ENCODE results near the gene CTNNBIP1. TPM values are rescaled to one million over a fixed set of nuclear protein-coding genes. Genes with fewer than 3 reads are reported as not detected.

Gene CTNNBIP1
- total RNA-seq, 1 experiment from 2014 or later = 31.3 TPM

DNA sequence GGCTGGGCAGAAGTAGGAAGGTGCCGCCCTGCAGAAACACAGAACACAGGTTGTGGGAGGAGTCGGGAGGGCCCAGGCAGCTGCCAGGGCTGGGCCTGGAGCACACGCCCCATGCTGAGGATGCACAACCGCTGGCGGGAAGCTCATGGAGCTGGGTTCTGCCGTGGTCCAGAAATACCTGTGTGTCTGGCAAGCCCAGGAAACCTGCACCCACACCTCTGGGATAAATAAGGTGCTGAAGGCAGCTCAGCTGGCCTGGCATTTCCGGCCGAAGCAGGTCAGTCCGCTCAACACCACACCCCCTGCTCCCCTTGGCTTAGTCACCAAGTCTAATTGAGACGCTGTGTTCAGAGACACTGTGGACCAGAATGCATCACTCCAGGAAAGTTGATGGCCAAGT is 32.1 kb downstream of the CTNNBIP1 start:
- Histone ChIP-seq H3K27me3 (ENCODE audit: insufficient read depth, low read length) (no peaks in the 10 kb centered on the region), H2AFZ (ENCODE audit: low read depth, low read length, poor library complexity, severe bottlenecking) (no peak overlapping the region), H3K4me1 (ENCODE audit: control insufficient read depth in 1 of 2, insufficient read depth in 2 of 2, low read length in 2 of 2) (peaks cover 20 to 38% of the 10 kb centered on the region in 2 experiments), H3K9me3 (ENCODE audit: control insufficient read depth in 1 of 2, insufficient read depth in 1 of 2, low read depth in 1 of 2, low read length in 2 of 2) (no peaks in the 10 kb centered on the region), H3K4me3 (replicated peaks in 1 of 2; ENCODE audit: low read depth in 1 of 2, low read length in 2 of 2) (peak overlapping the region; percentile 22 to 36), H3K79me2 (ENCODE audit: insufficient read depth, low read length) (no peaks in the 10 kb centered on the region), H3K27ac (ENCODE audit: low read depth, low read length) (peak overlapping the region; percentile 27), H3K9me2 (ENCODE audit: insufficient read depth) (no peaks in the 10 kb centered on the region), H3K36me3 (ENCODE audit: control insufficient read depth in 1 of 2, insufficient read depth in 2 of 2, low read length in 2 of 2) (no peaks in the 10 kb centered on the region), H4K20me1 (ENCODE audit: insufficient read depth) (no peaks in the 10 kb centered on the region), H3K4me2 (ENCODE audit: low read length) (peak overlapping the region; percentile 73), H3K9ac (ENCODE audit: low read length) (peak overlapping the region; percentile 11; the same call in 1 of the 2 replicates)
- RAD21 ChIA-PET (ENCODE audit: low non-redundant PET in 1 of 2, low total read pairs in 2 of 2, uncharacterized antibody in 2 of 2, unreplicated experiment in 2 of 2) = interaction anchor here (0.5 to 1.8 kb wide), 4 partner anchors 33 to 275 kb away, joined by 3 to 13 read pairs (median 6); partner anchors contain the start of gene CTNNBIP1 (in 1 of the 2)
- no TSS peak for BruUV-seq (replicated peaks)
- peak; percentile 86 for ATAC-seq
- POLR2A ChIA-PET = interaction anchor here (1.8 kb wide), 2 partner anchors 36 to 65 kb away, joined by 4 to 11 read pairs; partner anchors contain the start of genes LZIC and NMNAT1
- DNase-seq (ENCODE audit: low read depth, low spot score) = peak; percentile 46
- intact Hi-C loops (cut with micrococcal nuclease) = loop anchor here (1.0 to 5.0 kb wide), 3 partner anchors 64 to 549 kb away; no protein-coding TSS in a partner anchor
- TF ChIP-seq EZH2phosphoT487 (IDR thresholded peaks at IDR 0.05; ENCODE audit: borderline replicate concordance) = no peak
- TF ChIP-seq, protein P1, sequence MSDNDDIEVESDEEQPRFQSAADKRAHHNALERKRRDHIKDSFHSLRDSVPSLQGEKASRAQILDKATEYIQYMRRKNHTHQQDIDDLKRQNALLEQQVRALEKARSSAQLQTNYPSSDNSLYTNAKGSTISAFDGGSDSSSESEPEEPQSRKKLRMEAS (IDR thresholded peaks at IDR 0.05) = peak; percentile 70
- peak; percentile 51 for TF ChIP-seq FOSL1 (IDR thresholded peaks at IDR 0.05; ENCODE audit: low read depth)
- peak; percentile 68 for TF ChIP-seq SP1 (IDR thresholded peaks at IDR 0.05; ENCODE audit: low read depth)
- peak; percentile 45; the same call in 1 of the 2 replicates for TF ChIP-seq RAD21 (IDR thresholded peaks at IDR 0.05; ENCODE audit: low read depth)
- TF ChIP-seq JUND (IDR thresholded peaks at IDR 0.05) = no peak; the same call in none of the 2 replicates
- CTCF ChIA-PET = interaction anchor here (0.8 to 2.7 kb wide), 7 partner anchors 9 to 275 kb away, joined by 3 to 15 read pairs (median 4); partner anchors contain the start of genes LZIC and NMNAT1

- no peaks in the 10 kb centered on the region for H3K36me3 ChIP-seq (ENCODE audit: control insufficient read depth in 1 of 2, insufficient read depth in 2 of 2, low read length in 2 of 2)
- no TSS peak for BruUV-seq (replicated peaks)
- no peaks in the 10 kb centered on the region for H3K27me3 ChIP-seq (ENCODE audit: insufficient read depth, low read length)
- H3K9ac ChIP-seq (ENCODE audit: low read length) = no peak overlapping the region
- RAD21 ChIA-PET (ENCODE audit: low non-redundant PET in 1 of 2, low total read pairs in 2 of 2, uncharacterized antibody in 2 of 2, unreplicated experiment in 2 of 2) = interaction anchor here in 1 of 2 experiments (0.9 kb wide), 1 partner anchor 38 kb away, joined by 4 read pairs; no protein-coding TSS in a partner anchor
- no peaks in the 10 kb centered on the region for H3K9me3 ChIP-seq (ENCODE audit: control insufficient read depth in 1 of 2, insufficient read depth in 1 of 2, low read depth in 1 of 2, low read length in 2 of 2)
- H4K20me1 ChIP-seq (ENCODE audit: insufficient read depth) = no peaks in the 10 kb centered on the region
- POLR2A ChIA-PET = no interaction called here
- CTCF ChIA-PET = interaction anchor here (1.7 to 2.9 kb wide), 2 partner anchors 35 to 39 kb away, joined by 5 to 19 read pairs; partner anchors contain the start of gene CTNNBIP1
- no peak for DNase-seq (ENCODE audit: low read depth, low spot score)
- H3K4me3 ChIP-seq (replicated peaks in 1 of 2; ENCODE audit: low read depth in 1 of 2, low read length in 2 of 2) = no peak overlapping the region
- no peaks in the 10 kb centered on the region for H3K9me2 ChIP-seq (ENCODE audit: insufficient read depth)
- no peak for ATAC-seq
- H3K27ac ChIP-seq (ENCODE audit: low read depth, low read length) = no peak overlapping the region
- peaks cover 11 to 28% of the 10 kb centered on the region in 2 experiments for H3K4me1 ChIP-seq (ENCODE audit: control insufficient read depth in 1 of 2, insufficient read depth in 2 of 2, low read length in 2 of 2)
- no peak overlapping the region for H3K4me2 ChIP-seq (ENCODE audit: low read length)
- intact Hi-C loops (cut with micrococcal nuclease) = loop anchor here (1.0 to 5.0 kb wide), 5 partner anchors 39 to 552 kb away; partner anchors contain the start of gene UBE4B
- H2AFZ ChIP-seq (ENCODE audit: low read depth, low read length, poor library complexity, severe bottlenecking) = no peak overlapping the region
- no peaks in the 10 kb centered on the region for H3K79me2 ChIP-seq (ENCODE audit: insufficient read depth, low read length)
- TF ChIP-seq EZH2phosphoT487 (IDR thresholded peaks at IDR 0.05; ENCODE audit: borderline replicate concordance) = no peak
- TF ChIP-seq JUND (IDR thresholded peaks at IDR 0.05) = no peak
- TF ChIP-seq ATF3 (IDR thresholded peaks at IDR 0.05) = no peak
- no peak for TF ChIP-seq SRF (IDR thresholded peaks at IDR 0.05; ENCODE audit: low read depth)
- TF ChIP-seq ZFX (IDR thresholded peaks at IDR 0.05) = no peak
- no peak for TF ChIP-seq CBX3 (IDR thresholded peaks at IDR 0.05; ENCODE audit: low read depth)
- TF ChIP-seq ELF1 (IDR thresholded peaks at IDR 0.05; ENCODE audit: borderline replicate concordance, low read depth) = no peak
- no peak for TF ChIP-seq EZH2 (IDR thresholded peaks at IDR 0.05)
- TF ChIP-seq TCF7L2 (IDR thresholded peaks at IDR 0.05; ENCODE audit: borderline replicate concordance, extremely low read depth, insufficient read depth, insufficient read length) = no peak
- TF ChIP-seq YY1 (IDR thresholded peaks at IDR 0.05; ENCODE audit: extremely low read depth, insufficient replicate concordance, low read depth, low read length) = no peak
- TF ChIP-seq CEBPB (IDR thresholded peaks at IDR 0.05; ENCODE audit: low read depth) = no peak
- TF ChIP-seq RAD21 (IDR thresholded peaks at IDR 0.05; ENCODE audit: low read depth) = no peak
- TF ChIP-seq ZBTB33 (IDR thresholded peaks at IDR 0.05; ENCODE audit: extremely low read depth, insufficient replicate concordance, low read length) = no peak
Measured at GRCh38 chr1:9875636-9876000, 34.5 kb downstream of the CTNNBIP1 start.

Measured in HCT116 (cell line).